ENCODE results near the gene NEUROD6.

GRCh38 chr7:31316876-31317275 is 23.6 kb downstream of the NEUROD6 start:
- TF ChIP-seq CTCF (conservative IDR thresholded peaks at IDR 0.05; ENCODE audit: low read depth in 2 of 2) (no peak), EZH2 (IDR thresholded peaks at IDR 0.05; ENCODE audit: low read depth, unreplicated experiment) (no peak), POLR2AphosphoS5 (IDR thresholded peaks at IDR 0.05; ENCODE audit: low read depth) (no peak), JUNB (IDR thresholded peaks at IDR 0.05; ENCODE audit: unreplicated experiment) (no peak)
- TF ChIP-seq, protein P1, sequence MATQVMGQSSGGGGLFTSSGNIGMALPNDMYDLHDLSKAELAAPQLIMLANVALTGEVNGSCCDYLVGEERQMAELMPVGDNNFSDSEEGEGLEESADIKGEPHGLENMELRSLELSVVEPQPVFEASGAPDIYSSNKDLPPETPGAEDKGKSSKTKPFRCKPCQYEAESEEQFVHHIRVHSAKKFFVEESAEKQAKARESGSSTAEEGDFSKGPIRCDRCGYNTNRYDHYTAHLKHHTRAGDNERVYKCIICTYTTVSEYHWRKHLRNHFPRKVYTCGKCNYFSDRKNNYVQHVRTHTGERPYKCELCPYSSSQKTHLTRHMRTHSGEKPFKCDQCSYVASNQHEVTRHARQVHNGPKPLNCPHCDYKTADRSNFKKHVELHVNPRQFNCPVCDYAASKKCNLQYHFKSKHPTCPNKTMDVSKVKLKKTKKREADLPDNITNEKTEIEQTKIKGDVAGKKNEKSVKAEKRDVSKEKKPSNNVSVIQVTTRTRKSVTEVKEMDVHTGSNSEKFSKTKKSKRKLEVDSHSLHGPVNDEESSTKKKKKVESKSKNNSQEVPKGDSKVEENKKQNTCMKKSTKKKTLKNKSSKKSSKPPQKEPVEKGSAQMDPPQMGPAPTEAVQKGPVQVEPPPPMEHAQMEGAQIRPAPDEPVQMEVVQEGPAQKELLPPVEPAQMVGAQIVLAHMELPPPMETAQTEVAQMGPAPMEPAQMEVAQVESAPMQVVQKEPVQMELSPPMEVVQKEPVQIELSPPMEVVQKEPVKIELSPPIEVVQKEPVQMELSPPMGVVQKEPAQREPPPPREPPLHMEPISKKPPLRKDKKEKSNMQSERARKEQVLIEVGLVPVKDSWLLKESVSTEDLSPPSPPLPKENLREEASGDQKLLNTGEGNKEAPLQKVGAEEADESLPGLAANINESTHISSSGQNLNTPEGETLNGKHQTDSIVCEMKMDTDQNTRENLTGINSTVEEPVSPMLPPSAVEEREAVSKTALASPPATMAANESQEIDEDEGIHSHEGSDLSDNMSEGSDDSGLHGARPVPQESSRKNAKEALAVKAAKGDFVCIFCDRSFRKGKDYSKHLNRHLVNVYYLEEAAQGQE (IDR thresholded peaks at IDR 0.05; ENCODE audit: unreplicated experiment): no peak

All from GM23338 (cell line).